GM10266 (cell line): ENCODE data around the gene IPO4.

Source experiments
- DNase-seq: peaks from one replicate; pipeline ENCODE4 v3.0.0; 2012; ENCODE audit errors: extremely low spot score
- TF ChIP-seq, protein P1 (sequence below): IDR thresholded peaks from 2 replicates; pipeline ENCODE4 v1.5.1; 2012; ENCODE audit warnings: mild to moderate bottlenecking, low read depth; ENCODE audit not compliant: control insufficient read depth, insufficient read depth; ENCODE audit errors: missing control alignments

Gene IPO4

DNA sequence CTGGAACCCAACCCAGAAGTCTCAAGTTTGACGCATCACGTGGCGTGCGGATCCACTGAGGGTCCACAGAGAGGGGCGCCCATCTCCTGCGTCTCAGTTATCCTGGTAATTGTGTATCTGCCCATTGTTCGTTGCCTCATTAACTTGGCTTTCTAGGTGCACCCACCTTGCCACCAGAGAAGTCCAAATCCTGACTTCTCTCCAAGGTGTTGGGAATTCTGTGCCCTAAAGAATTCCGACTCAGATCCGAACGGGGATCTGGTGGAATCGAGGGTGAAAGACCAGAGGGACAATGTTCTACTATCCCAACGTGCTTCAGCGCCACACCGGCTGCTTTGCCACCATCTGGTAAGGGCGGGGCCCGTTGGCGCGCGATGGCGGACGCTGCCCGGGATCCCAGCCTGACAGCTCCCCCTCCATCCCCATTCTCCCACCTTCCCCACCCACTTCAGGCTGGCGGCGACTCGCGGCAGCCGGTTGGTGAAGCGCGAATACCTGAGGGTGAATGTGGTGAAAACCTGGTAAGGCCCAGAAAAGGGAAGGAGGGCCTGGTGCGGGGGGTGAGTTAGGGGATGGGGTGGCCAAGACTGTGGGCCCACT is 16.3 kb downstream of the IPO4 start:
- TF ChIP-seq, protein P1, sequence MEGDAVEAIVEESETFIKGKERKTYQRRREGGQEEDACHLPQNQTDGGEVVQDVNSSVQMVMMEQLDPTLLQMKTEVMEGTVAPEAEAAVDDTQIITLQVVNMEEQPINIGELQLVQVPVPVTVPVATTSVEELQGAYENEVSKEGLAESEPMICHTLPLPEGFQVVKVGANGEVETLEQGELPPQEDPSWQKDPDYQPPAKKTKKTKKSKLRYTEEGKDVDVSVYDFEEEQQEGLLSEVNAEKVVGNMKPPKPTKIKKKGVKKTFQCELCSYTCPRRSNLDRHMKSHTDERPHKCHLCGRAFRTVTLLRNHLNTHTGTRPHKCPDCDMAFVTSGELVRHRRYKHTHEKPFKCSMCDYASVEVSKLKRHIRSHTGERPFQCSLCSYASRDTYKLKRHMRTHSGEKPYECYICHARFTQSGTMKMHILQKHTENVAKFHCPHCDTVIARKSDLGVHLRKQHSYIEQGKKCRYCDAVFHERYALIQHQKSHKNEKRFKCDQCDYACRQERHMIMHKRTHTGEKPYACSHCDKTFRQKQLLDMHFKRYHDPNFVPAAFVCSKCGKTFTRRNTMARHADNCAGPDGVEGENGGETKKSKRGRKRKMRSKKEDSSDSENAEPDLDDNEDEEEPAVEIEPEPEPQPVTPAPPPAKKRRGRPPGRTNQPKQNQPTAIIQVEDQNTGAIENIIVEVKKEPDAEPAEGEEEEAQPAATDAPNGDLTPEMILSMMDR, result no peak
- no peak for DNase-seq

- TF ChIP-seq, protein P1, result no peak
- DNase-seq, result peak; percentile 94
These were observed 17.0 kb downstream of the IPO4 start, which contains the start of gene REC8 for GRCh38 chr14:24171422-24172260. REC8 (plus strand) TSS chr14:24172080; CDS start chr14:24172553, 473 bp downstream.

- DNase-seq, result no peak
These were observed 21.0 kb downstream of the IPO4 start for GRCh38 chr14:24167469-24168114.

DNA sequence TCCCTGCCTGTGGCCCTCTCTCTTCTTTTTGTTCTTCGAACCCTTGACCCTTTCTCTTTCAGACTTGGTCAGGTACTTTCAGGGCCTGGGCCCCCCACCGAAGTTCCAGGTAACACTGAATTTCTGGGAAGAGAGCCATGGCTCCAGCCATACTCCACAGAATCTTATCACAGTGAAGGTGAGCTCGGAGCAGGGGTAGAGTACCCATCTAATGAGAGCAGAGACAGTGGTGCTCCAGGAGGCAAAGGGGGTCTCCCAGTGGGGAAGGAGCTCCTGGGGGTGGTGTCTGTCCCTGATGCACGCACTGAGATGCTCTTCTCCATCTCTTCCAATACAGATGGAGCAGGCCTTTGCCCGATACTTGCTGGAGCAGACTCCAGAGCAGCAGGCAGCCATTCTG is 22.8 kb downstream of the IPO4 start:
- no peak for DNase-seq
- TF ChIP-seq, protein P1, result no peak

More at GRCh38 chr14:24167469-24168114, 21.0 kb downstream of the IPO4 start:
- TF ChIP-seq, protein P1, result no peak

DNA sequence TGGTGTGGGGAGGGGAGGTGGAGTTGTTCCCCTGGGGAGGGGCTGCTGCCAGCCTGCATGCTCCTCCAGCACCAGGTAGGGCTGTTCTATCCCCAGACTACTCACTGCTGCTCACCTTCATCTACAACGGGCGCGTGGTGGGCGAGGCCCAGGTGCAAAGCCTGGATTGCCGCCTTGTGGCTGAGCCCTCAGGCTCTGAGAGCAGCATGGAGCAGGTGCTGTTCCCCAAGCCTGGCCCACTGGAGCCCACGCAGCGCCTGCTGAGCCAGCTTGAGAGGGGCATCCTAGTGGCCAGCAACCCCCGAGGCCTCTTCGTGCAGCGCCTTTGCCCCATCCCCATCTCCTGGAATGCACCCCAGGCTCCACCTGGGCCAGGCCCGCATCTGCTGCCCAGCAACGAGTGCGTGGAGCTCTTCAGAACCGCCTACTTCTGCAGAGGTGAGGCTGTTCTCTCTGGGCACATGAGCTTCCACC is 24.1 kb downstream of the IPO4 start:
- no peak for DNase-seq
- TF ChIP-seq, protein P1, result no peak

- TF ChIP-seq, protein P1, result no peak
- DNase-seq, result no peak
These were observed 26.5 kb downstream of the IPO4 start for GRCh38 chr14:24162093-24162492.
